Muscle of leg (tissue), 11 donors: Measurements from ENCODE around the gene CMC2. TPM values are rescaled to one million over a fixed set of nuclear protein-coding genes. Genes with fewer than 3 reads are reported as not detected.

Experiments used
- DNase-seq: peaks from one replicate; pipeline ENCODE4 v3.0.0; 2013
- H3K27ac ChIP-seq: one replicate; pipeline ENCODE4 v1.5.1; 2013; ENCODE audit warnings: mild to moderate bottlenecking, low read length, control low read depth
- H3K27me3 ChIP-seq: one replicate; pipeline ENCODE4 v1.6.1; 2013; ENCODE audit warnings: low read length; ENCODE audit not compliant: control insufficient read depth, insufficient read depth
- H3K36me3 ChIP-seq: one replicate; pipeline ENCODE4 v1.6.1; 2013; ENCODE audit warnings: low read length; ENCODE audit not compliant: control insufficient read depth, insufficient read depth
- H3K4me1 ChIP-seq: one replicate; pipeline ENCODE4 v1.6.1; 2013; ENCODE audit warnings: low read length; ENCODE audit not compliant: control insufficient read depth, insufficient read depth
- H3K4me3 ChIP-seq: one replicate; pipeline ENCODE4 v1.5.1; 2013; ENCODE audit warnings: low read length, control low read depth
- H3K9me3 ChIP-seq: replicated peaks from 2 replicates; pipeline ENCODE4 v1.6.1; 2013; ENCODE audit warnings: low read depth, low read length; ENCODE audit not compliant: control insufficient read depth
- WGBS: methylation state at CpG from one replicate; pipeline ENCODE4 v1.1.5; 2013; ENCODE audit warnings: missing lambda C conversion rate; ENCODE audit not compliant: insufficient coverage; 5-methylcytosine and 5-hydroxymethylcytosine counted together
- polyA plus RNA-seq, 8 donors: library from polyadenylated mRNA; unstranded; fragments of 120-200 nt; gene quantifications; one replicate each; pipeline versions ENCODE4 v1.2.1 to v1.2.3, GENCODE V29; 2013; ENCODE audit warnings: inconsistent platforms in 1 of 8, low replicate concordance in 1 of 8; ENCODE audit not compliant: insufficient read length in 8 of 8, insufficient read depth in 1 of 8
- total RNA-seq: library from RNA; stranded (reverse); fragments of 120-200 nt; gene quantifications from one replicate; pipeline ENCODE4 v1.2.4, GENCODE V29; 2013

The CMC2 gene
- total and polyA plus RNA-seq, 9 donors, result 32.4 to 49.4 (median 43.6) TPM

- 30% methylated on average over 5 of the region's 15 CpGs for WGBS
- Histone ChIP-seq H3K4me3 (no peak overlapping the region), H3K9me3 (no peaks in the 10 kb centered on the region), H3K36me3 (no peaks in the 10 kb centered on the region), H3K27me3 (peaks cover 6% of the 10 kb centered on the region), H3K4me1 (peaks cover 17% of the 10 kb centered on the region), H3K27ac (peak overlapping the region; percentile 62)
- DNase-seq, result peak; percentile 97
Observed at GRCh38 chr16:80938004-80938878, 68.4 kb downstream of the CMC2 start.

GRCh38 chr16:80936410-80936809 is 70.3 kb downstream of the CMC2 start:
- H3K4me1 ChIP-seq, result peaks cover 25% of the 10 kb centered on the region
- H3K36me3 ChIP-seq, result no peaks in the 10 kb centered on the region
- no CpG with 5 or more reads among the region's 2 CpGs for WGBS
- H3K27me3 ChIP-seq, result peaks cover 10% of the 10 kb centered on the region
- no peak overlapping the region for H3K4me3 ChIP-seq
- no peak overlapping the region for H3K27ac ChIP-seq
- DNase-seq, result peak; percentile 17
- no peaks in the 10 kb centered on the region for H3K9me3 ChIP-seq

DNA sequence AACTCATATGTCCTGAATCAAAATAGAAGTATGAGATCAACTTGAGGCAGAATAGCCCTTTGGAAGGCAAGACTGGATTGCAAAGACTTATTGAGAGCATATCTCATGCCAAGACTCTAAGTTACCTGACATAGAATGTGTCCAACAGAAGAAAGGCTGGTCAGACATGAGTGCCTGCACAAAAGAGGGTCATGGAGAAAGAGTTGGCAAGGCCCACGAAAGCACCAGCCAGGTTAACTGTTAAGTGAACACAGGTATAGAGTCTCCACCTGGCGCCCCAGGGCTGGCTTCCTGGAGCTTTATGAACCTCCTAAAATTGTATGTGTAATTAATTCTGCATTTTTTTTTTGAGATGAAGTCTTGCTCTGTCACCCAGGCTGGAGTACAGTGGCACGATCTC is 71.0 kb downstream of the CMC2 start:
- Histone ChIP-seq H3K36me3 (no peaks in the 10 kb centered on the region), H3K9me3 (no peaks in the 10 kb centered on the region), H3K27me3 (peaks cover 10% of the 10 kb centered on the region), H3K27ac (no peak overlapping the region), H3K4me1 (peaks cover 25% of the 10 kb centered on the region), H3K4me3 (no peak overlapping the region)
- DNase-seq, result no peak
- WGBS, result 89% methylated on average over 3 of the region's 3 CpGs

- Histone ChIP-seq H3K4me3 (peak overlapping the region; percentile 44), H3K4me1 (peaks cover 16% of the 10 kb centered on the region), H3K27me3 (peaks cover 10% of the 10 kb centered on the region), H3K36me3 (no peaks in the 10 kb centered on the region), H3K27ac (peak overlapping the region; percentile 75), H3K9me3 (no peaks in the 10 kb centered on the region)
- WGBS, result 21% methylated on average over 19 of the region's 20 CpGs
- peak; percentile 68 for DNase-seq
Observed at GRCh38 chr16:80932708-80933095, 74.0 kb downstream of the CMC2 start.

- peaks cover 14% of the 10 kb centered on the region for H3K4me1 ChIP-seq
- peak overlapping the region; percentile 75 for H3K27ac ChIP-seq
- H3K36me3 ChIP-seq, result no peaks in the 10 kb centered on the region
- H3K9me3 ChIP-seq, result no peaks in the 10 kb centered on the region
- peak; percentile 92 for DNase-seq
- under 1% methylated on average over 53 of the region's 67 CpGs for WGBS
- H3K27me3 ChIP-seq, result peaks cover 10% of the 10 kb centered on the region
- peak overlapping the region; percentile 44 for H3K4me3 ChIP-seq
Observed at GRCh38 chr16:80931801-80932707, 74.6 kb downstream of the CMC2 start.

GRCh38 chr16:80924372-80924978 is 82.2 kb downstream of the CMC2 start:
- WGBS, result 25% methylated on average over 2 of the region's 8 CpGs
- Histone ChIP-seq H3K27ac (no peak overlapping the region), H3K27me3 (no peaks in the 10 kb centered on the region), H3K4me3 (no peak overlapping the region), H3K36me3 (no peaks in the 10 kb centered on the region), H3K9me3 (no peaks in the 10 kb centered on the region), H3K4me1 (no peaks in the 10 kb centered on the region)
- DNase-seq, result no peak

DNA sequence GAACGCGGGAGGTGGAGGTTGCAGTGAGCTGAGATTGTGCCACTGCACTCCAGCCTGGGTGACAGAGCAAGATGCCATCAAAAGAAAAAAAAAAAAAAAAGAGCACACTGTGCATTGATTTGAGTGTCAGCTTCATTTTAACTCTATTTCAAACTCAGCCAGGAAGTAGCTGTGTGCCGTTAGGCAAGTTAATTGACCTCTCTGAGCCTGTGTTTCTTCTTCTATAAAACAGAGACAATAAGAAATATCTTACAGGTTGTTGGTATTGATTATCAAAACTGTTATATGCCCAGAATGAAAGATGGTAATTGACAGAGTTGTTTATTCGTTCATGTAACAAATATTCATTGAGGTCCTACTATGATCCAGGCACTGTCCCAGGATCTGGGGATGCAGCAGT is 83.3 kb downstream of the CMC2 start:
- no peak for DNase-seq
- no peaks in the 10 kb centered on the region for H3K27me3 ChIP-seq
- H3K4me3 ChIP-seq, result no peak overlapping the region
- no peaks in the 10 kb centered on the region for H3K4me1 ChIP-seq
- no peaks in the 10 kb centered on the region for H3K9me3 ChIP-seq
- WGBS, result no CpG with 5 or more reads among the region's 4 CpGs
- H3K27ac ChIP-seq, result no peak overlapping the region
- no peaks in the 10 kb centered on the region for H3K36me3 ChIP-seq

Other genes starting within 250 kb of the CMC2 start
- 2.7 TPM for gene CDYL2, start 202.3 kb downstream of the CMC2 start, total RNA-seq
- 1 to 10 TPM; 1.9 to 3.7 (median 2.5) TPM for gene CDYL2, start 202.3 kb downstream of the CMC2 start, polyA plus RNA-seq
- 13.7 TPM for gene CENPN, start 329 bp upstream of the CMC2 start, total RNA-seq
- gene CENPN, start 329 bp upstream of the CMC2 start, polyA plus RNA-seq, result 10 to 100 TPM; 13.2 to 20.7 (median 16.6) TPM
- gene ATMIN, start 29.0 kb upstream of the CMC2 start, total RNA-seq, result 30.8 TPM
- gene ATMIN, start 29.0 kb upstream of the CMC2 start, polyA plus RNA-seq, result 10 to 100 TPM; 21.1 to 31.8 (median 29.0) TPM
- 0.27 TPM for gene C16orf46, start 70.4 kb upstream of the CMC2 start, total RNA-seq
- under 1 TPM; 0.19 to 0.76 (median 0.36) TPM for gene C16orf46, start 70.4 kb upstream of the CMC2 start, polyA plus RNA-seq
- gene GCSH, start 89.5 kb upstream of the CMC2 start, total RNA-seq, result 29.8 TPM
- 10 to 100 TPM; 50.1 to 65.9 (median 57.5) TPM for gene GCSH, start 89.5 kb upstream of the CMC2 start, polyA plus RNA-seq
- not detected for gene BCO1, start 231.8 kb upstream of the CMC2 start, total RNA-seq
- gene BCO1, start 231.8 kb upstream of the CMC2 start, polyA plus RNA-seq, result under 1 TPM in 3 of 8 donors, not detected in 5; 0.04 to 0.39 (median 0.08) TPM